ENCODE results near the gene ZBTB46.
"Not testable (repeated sequence)": the region's sequence is repeated elsewhere in the genome, so short reads cannot be mapped to it uniquely, and the experiment has no call there.

ZBTB46 gene

GRCh38 chr20:63814891-63815614 is 16.0 kb downstream of the ZBTB46 start:
- DNase-seq: no peak

- DNase-seq: no peak
These were observed 19.6 kb downstream of the ZBTB46 start for GRCh38 chr20:63811491-63811875.

GRCh38 chr20:63810730-63811490 is 20.2 kb downstream of the ZBTB46 start:
- no peak for DNase-seq

GRCh38 chr20:63809856-63810255 is 21.2 kb downstream of the ZBTB46 start:
- DNase-seq: no peak

DNA sequence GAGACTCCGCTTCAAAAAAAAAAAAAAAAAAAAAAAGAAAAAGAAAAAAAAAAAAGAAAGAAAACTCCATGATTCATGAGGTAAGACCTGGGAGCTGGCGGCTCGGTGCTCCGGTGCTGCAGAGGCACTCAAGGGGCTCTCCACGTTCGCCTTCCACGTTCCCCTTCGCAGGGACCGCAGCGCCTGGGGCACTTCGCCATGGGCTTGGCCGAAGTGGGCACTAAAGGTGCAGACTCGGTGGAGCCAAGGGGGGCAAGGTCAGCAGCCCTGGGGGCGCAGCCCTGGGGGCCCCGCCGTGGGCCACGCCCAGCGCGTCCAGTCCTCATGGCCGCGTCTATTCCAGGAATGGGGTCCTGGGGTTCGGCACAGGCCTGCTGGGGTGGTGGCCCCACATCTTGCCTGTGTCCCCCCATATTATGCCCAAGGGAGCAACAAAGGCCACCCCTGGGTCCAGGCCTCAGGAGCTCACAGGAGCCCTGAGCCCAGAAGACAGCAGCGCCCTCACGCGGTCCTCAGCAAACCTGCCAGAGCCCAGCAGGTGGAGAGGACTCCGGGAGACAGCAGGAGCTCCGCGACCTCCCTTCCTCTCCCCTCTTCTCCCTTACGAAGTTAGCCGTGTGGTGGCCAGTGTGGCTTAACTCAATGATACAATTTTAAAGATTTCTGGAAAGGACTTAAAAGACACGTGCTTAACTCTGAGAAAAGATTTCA is 21.9 kb downstream of the ZBTB46 start:
- DNase-seq: no peak

GRCh38 chr20:63808145-63808724 is 22.8 kb downstream of the ZBTB46 start:
- no peak for DNase-seq

DNA sequence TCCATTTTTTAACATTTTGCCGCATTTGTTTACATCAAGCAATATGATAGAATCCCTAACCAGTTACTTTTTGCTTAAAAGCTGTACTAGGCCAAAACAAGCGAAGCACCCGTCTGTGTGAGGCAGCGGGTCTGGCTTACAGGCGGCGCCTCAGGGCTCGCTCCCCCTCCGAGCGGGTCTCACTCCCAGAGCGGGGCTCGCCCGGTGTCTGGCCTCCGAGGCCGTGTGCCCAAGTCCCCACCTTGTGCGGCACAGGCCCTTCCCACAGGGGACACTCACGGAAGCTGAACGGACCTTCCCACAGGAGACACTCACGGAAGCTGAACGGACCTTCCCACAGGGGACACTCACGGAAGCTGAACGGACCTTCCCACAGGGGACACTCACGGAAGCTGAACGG is 23.4 kb downstream of the ZBTB46 start:
- DNase-seq: no peak

GRCh38 chr20:63804308-63804636 is 26.8 kb downstream of the ZBTB46 start:
- no peak for DNase-seq

GRCh38 chr20:63802469-63803240 is 28.4 kb downstream of the ZBTB46 start:
- no peak for DNase-seq

GRCh38 chr20:63801174-63801573 is 29.9 kb downstream of the ZBTB46 start:
- not testable (repeated sequence) for DNase-seq

- not testable (repeated sequence) for DNase-seq
These were observed 30.7 kb downstream of the ZBTB46 start for GRCh38 chr20:63800411-63800810.

DNA sequence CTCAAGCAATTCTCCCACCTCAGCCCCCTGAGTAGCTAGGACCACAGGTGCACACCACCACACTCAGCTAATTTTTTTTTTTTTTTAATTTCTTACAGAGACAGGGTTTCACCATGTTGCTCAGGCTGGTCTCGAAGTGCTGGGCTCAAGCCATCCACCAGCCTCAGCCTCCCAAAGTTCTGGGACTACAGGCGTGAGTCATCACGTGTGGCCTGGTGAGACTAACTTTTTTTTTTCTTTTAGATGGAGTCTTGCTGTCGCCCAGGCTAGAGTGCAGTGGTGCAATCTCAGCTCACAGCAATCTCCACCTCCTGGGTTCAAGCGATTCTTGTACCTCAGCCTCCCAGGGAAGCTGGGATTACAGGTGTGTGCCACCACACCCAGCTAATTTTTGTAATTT is 31.9 kb downstream of the ZBTB46 start:
- not testable (repeated sequence) for DNase-seq

DNA sequence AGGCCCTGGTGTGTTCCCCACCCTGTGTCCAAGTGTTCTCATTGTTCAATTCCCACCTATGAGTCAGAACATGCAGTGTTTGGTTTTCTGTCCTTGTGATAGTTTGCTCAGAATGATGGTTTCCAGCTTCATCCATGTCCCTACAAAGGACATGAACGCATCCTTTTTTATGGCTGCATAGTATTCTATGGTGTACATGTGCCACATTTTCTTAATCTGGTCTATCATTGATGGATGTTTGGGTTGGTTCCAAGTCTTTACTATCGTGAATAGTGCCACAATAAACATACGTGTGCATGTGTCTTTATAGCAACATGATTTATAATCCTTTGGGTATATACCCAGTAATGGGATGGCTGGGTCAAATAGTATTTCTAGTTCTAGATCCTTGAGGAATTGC is 33.9 kb downstream of the ZBTB46 start:
- DNase-seq: not testable (repeated sequence)

DNA sequence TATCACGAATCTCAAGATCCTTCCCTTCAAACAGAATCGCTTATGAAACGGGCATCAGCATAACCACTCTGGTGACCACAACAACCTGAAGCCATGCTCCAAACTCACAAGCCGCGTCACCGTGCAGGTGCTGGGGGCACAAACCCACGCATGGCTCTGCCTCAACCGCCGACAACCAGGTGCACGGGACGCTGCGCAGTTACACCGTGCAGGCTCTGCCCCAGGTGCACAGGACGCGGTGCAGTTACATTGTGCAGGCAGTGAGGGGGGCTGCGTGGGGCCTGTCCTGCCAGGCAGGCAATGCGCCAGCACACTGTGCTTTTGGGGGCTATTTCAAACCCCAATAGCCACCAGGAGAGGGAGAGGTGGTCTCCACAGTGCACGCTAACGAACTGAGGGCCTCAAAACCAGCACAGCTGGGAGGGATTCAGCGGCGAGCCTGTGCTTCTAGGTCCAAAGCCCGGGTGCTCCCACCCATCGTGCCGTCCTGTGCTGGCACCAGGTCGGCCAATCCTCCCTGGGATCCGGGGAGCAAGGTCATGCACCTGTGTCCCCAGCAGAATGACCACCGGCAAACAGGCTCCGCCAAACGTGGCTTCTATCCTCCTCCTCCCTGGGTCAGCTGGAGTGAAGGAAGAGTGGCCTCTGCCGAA is 35.8 kb downstream of the ZBTB46 start:
- no peak for DNase-seq

DNA sequence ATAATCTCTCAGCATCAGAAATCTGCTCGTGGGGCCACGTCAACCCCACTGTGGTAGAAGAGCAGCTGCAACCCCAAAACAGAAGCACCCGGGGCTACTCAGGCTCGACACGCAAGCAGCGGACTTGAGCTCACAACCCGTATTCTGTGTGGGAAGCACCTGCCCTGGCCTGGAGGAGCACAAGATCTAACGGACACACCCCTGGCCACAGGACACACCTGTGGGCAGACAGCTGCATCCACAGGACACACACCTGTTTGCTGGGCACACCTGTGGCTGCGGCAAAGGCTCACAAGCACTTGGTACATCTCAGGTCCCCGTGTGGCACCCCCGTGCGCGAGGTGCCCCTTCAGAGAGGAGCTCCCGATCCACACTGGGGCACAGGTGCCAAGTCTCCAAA is 36.5 kb downstream of the ZBTB46 start:
- no peak for DNase-seq

GRCh38 chr20:63792866-63793265 is 38.2 kb downstream of the ZBTB46 start:
- DNase-seq: no peak

GRCh38 chr20:63791497-63792156 is 39.4 kb downstream of the ZBTB46 start:
- no peak for DNase-seq

- no peak for DNase-seq
These were observed 40.4 kb downstream of the ZBTB46 start for GRCh38 chr20:63790572-63791168.

GRCh38 chr20:63789836-63790571 is 41.1 kb downstream of the ZBTB46 start:
- no peak for DNase-seq

- DNase-seq: no peak
These were observed 43.3 kb downstream of the ZBTB46 start for GRCh38 chr20:63787749-63788148.

All from activated CD4-positive, alpha-beta T cell treated with anti-CD3 and anti-CD28 coated beads, Interleukin-2, amount 50 U/mL, for 4 hours (primary cell).